Astrocyte (in vitro differentiated cells and primary cell): ENCODE data around the gene TRIP12.

Source experiments
- CTCF ChIP-seq: IDR thresholded peaks from 2 replicates; pipeline ENCODE4 v1.5.1; 2011; ENCODE audit warnings: low read depth, mild to moderate bottlenecking, inconsistent platforms, low read length, moderate library complexity; ENCODE audit not compliant: insufficient read depth
- EZH2 ChIP-seq: IDR thresholded peaks from 2 replicates; pipeline ENCODE4 v1.6.1; 2012; ENCODE audit warnings: mild to moderate bottlenecking, low read length, inconsistent platforms; ENCODE audit not compliant: insufficient read depth

GRCh38 chr2:229942671-229943070, 20.9 kb upstream of the TRIP12 start:
- no peak for TF ChIP-seq CTCF
- TF ChIP-seq EZH2: no peak
